Caki2 (cell line): ENCODE data around the gene RNF135. TPM values are rescaled to one million over a fixed set of nuclear protein-coding genes. Genes with fewer than 3 reads are reported as not detected.
"Not testable (repeated sequence)": the region's sequence is repeated elsewhere in the genome, so short reads cannot be mapped to it uniquely, and the experiment has no call there.

Experiments used
- DNase-seq: peaks from one replicate; pipeline ENCODE4 v3.0.0-alpha.2; 2015; ENCODE audit warnings: low read depth
- in situ Hi-C: cut with HindIII; loops from 2 replicates; pipeline ENCODE4 v1.10.0; 2016; ENCODE audit warnings: low sequenced_read_pairs, low pct_unique_long_range_greater_than_20kb, mixed read lengths
- total RNA-seq: library from RNA; depleted of rRNA; stranded (reverse); fragments of >200 nt; shearing (Covaris generic); gene quantifications from 2 replicates; pipeline ENCODE4 v1.2.3, GENCODE V29; 2014; ENCODE audit warnings: low replicate concordance

The RNF135 gene
- total RNA-seq, 1 experiment from 2014 or later = 37.1 TPM

GRCh38 chr17:30990458-30990857 lies 19.6 kb downstream of the RNF135 start:
- in situ Hi-C loops = no loop called here

GRCh38 chr17:30992551-30992950 lies 21.7 kb downstream of the RNF135 start:
- DNase-seq = no peak
- in situ Hi-C loops = no loop called here

More at GRCh38 chr17:30990458-30990857, 19.6 kb downstream of the RNF135 start:
- no peak for DNase-seq

- DNase-seq = no peak
- in situ Hi-C loops = no loop called here
These were observed 24.5 kb downstream of the RNF135 start for GRCh38 chr17:30995347-30995746.

GRCh38 chr17:30996486-30996885 lies 25.6 kb downstream of the RNF135 start:
- in situ Hi-C loops = no loop called here
- peak; percentile 66 for DNase-seq

GRCh38 chr17:30997270-30997669 lies 26.4 kb downstream of the RNF135 start:
- no peak for DNase-seq
- in situ Hi-C loops = no loop called here

GRCh38 chr17:30997842-30998241 lies 27.0 kb downstream of the RNF135 start:
- in situ Hi-C loops = no loop called here
- no peak for DNase-seq

- in situ Hi-C loops = no loop called here
These were observed 31.2 kb downstream of the RNF135 start for GRCh38 chr17:31002047-31002446.

GRCh38 chr17:31003225-31003866 lies 32.5 kb downstream of the RNF135 start:
- in situ Hi-C loops = no loop called here

More at GRCh38 chr17:31002047-31002446, 31.2 kb downstream of the RNF135 start:
- DNase-seq = peak; percentile 61

GRCh38 chr17:31004160-31004559 lies 33.3 kb downstream of the RNF135 start:
- DNase-seq = no peak
- in situ Hi-C loops = no loop called here

More at GRCh38 chr17:31003225-31003866, 32.5 kb downstream of the RNF135 start:
- DNase-seq = no peak

GRCh38 chr17:31007695-31008373 lies 37.0 kb downstream of the RNF135 start:
- in situ Hi-C loops = no loop called here
- DNase-seq = no peak

GRCh38 chr17:31008374-31009041 lies 37.7 kb downstream of the RNF135 start:
- in situ Hi-C loops = no loop called here
- DNase-seq = peak; percentile 79

- in situ Hi-C loops = not testable (repeated sequence)
These were observed 38.3 kb downstream of the RNF135 start for GRCh38 chr17:31009042-31009702.

GRCh38 chr17:31010014-31010413 lies 39.2 kb downstream of the RNF135 start:
- DNase-seq = peak; percentile 48
- in situ Hi-C loops = not testable (repeated sequence)

More at GRCh38 chr17:31009042-31009702, 38.3 kb downstream of the RNF135 start:
- peak; percentile 65 for DNase-seq

- in situ Hi-C loops = no loop called here
- no peak for DNase-seq
These were observed 43.0 kb downstream of the RNF135 start for GRCh38 chr17:31013844-31014243.

GRCh38 chr17:31015639-31016038 lies 44.8 kb downstream of the RNF135 start:
- in situ Hi-C loops = no loop called here

GRCh38 chr17:31019004-31019403 lies 48.2 kb downstream of the RNF135 start:
- DNase-seq = no peak
- in situ Hi-C loops = no loop called here

More at GRCh38 chr17:31015639-31016038, 44.8 kb downstream of the RNF135 start:
- no peak for DNase-seq

GRCh38 chr17:31023171-31023570 lies 52.3 kb downstream of the RNF135 start:
- DNase-seq, in situ Hi-C loops: not testable (repeated sequence)

GRCh38 chr17:31031841-31032240 lies 61.0 kb downstream of the RNF135 start:
- in situ Hi-C loops = no loop called here
- no peak for DNase-seq

GRCh38 chr17:31035611-31036010 lies 64.8 kb downstream of the RNF135 start:
- DNase-seq, in situ Hi-C loops: not testable (repeated sequence)
